ENCODE data around the gene HLF. TPM values are rescaled to one million over a fixed set of nuclear protein-coding genes. Genes with fewer than 3 reads are reported as not detected.

Gene HLF
- total RNA-seq, 4 donors from 2014 or later = 137 to 176 (median 154) TPM

- Histone ChIP-seq H3K27me3 (no peaks in the 10 kb centered on the region), H3K4me3 (no peak overlapping the region), H3K4me1 (no peaks in the 10 kb centered on the region), H3K36me3 (no peaks in the 10 kb centered on the region), H3K9me3 (no peaks in the 10 kb centered on the region), H3K27ac (replicated peaks in 1 of 4) (no peak overlapping the region)
- 79% methylated on average over 3 of the region's 3 CpGs for WGBS
- TF ChIP-seq EP300 (IDR thresholded peaks at IDR 0.05) = no peak
- TF ChIP-seq CTCF (IDR thresholded peaks at IDR 0.05) = no peak
- TF ChIP-seq POLR2AphosphoS5 (IDR thresholded peaks at IDR 0.05) = no peak
- TF ChIP-seq POLR2A (IDR thresholded peaks at IDR 0.05; ENCODE audit: low read depth) = no peak
- intact Hi-C loops (cut with DNase I) = no loop called here
- peak; percentile 50 for DNase-seq (ENCODE audit: extremely low spot score)
These were observed 41.2 kb upstream of the HLF start for GRCh38 chr17:55223524-55223923.

DNA sequence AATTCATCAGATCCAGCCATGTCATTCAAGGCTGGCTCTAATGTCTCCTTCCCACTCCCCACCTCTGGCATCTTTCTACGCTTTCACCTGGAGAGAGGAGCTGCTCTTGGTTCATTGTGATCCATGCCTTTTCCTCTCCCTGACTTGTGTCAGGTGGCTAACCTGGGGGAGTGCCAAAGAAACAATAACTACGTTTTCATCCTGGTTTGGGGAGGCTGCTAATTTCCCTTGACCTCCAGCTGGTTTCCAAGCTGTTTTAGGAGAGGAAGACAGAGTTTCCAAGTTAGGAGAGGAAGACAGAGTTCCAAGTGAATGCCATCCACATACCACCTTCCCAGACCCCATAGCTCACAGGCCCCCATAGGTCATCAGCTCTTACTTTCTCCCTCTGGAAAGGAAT lies 40.0 kb upstream of the HLF start:
- no peak for TF ChIP-seq EP300 (IDR thresholded peaks at IDR 0.05)
- TF ChIP-seq CTCF (IDR thresholded peaks at IDR 0.05) = no peak
- no peak for TF ChIP-seq POLR2AphosphoS5 (IDR thresholded peaks at IDR 0.05)
- no peak for TF ChIP-seq POLR2A (IDR thresholded peaks at IDR 0.05; ENCODE audit: low read depth)
- Histone ChIP-seq H3K4me3 (no peak overlapping the region), H3K36me3 (no peaks in the 10 kb centered on the region), H3K4me1 (no peaks in the 10 kb centered on the region), H3K27ac (replicated peaks in 1 of 4) (no peak overlapping the region), H3K9me3 (no peaks in the 10 kb centered on the region), H3K27me3 (no peaks in the 10 kb centered on the region)
- WGBS = 63% methylated on average over 2 of the region's 2 CpGs
- intact Hi-C loops (cut with DNase I) = no loop called here
- DNase-seq (ENCODE audit: extremely low spot score) = peak; percentile 55

DNA sequence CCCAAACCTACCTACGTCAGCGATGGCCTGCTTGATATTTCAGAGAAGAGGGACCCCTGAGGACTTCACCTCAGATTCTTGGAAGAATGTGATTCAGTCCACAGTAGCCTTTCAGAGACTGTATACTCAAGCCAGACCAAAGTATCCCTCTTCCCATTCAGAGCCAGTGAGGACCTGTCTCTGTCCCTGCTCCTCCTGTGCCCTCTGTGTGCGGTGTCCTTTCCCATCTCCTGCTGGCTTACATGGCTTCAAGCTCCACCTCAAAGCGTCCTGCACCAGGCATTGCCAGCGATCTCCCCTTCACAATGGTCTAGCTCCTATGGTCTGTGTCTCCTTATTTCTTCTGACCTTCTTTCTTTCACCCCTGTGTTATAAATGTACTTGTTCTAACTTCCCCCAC lies 39.5 kb upstream of the HLF start:
- Histone ChIP-seq H3K4me3 (no peak overlapping the region), H3K4me1 (no peaks in the 10 kb centered on the region), H3K9me3 (no peaks in the 10 kb centered on the region), H3K36me3 (no peaks in the 10 kb centered on the region), H3K27me3 (no peaks in the 10 kb centered on the region), H3K27ac (replicated peaks in 1 of 4) (no peak overlapping the region)
- no peak for TF ChIP-seq POLR2A (IDR thresholded peaks at IDR 0.05; ENCODE audit: low read depth)
- TF ChIP-seq POLR2AphosphoS5 (IDR thresholded peaks at IDR 0.05) = no peak
- no peak for TF ChIP-seq EP300 (IDR thresholded peaks at IDR 0.05)
- TF ChIP-seq CTCF (IDR thresholded peaks at IDR 0.05) = no peak
- 94% methylated on average over 5 of the region's 5 CpGs for WGBS
- intact Hi-C loops (cut with DNase I) = no loop called here
- DNase-seq (ENCODE audit: extremely low spot score) = peak; percentile 77

GRCh38 chr17:55228683-55229192 lies 36.0 kb upstream of the HLF start:
- intact Hi-C loops (cut with DNase I) = no loop called here
- WGBS = 90% methylated on average over 6 of the region's 6 CpGs

More at GRCh38 chr17:55228683-55229192, 36.0 kb upstream of the HLF start:
- no peaks in the 10 kb centered on the region for H3K36me3 ChIP-seq
- no peak overlapping the region for H3K4me3 ChIP-seq
- H3K9me3 ChIP-seq = no peaks in the 10 kb centered on the region
- no peaks in the 10 kb centered on the region for H3K27me3 ChIP-seq
- DNase-seq (ENCODE audit: extremely low spot score) = no peak
- H3K4me1 ChIP-seq = no peaks in the 10 kb centered on the region
- TF ChIP-seq CTCF (IDR thresholded peaks at IDR 0.05) = no peak
- no peak for TF ChIP-seq POLR2A (IDR thresholded peaks at IDR 0.05; ENCODE audit: low read depth)
- no peak for TF ChIP-seq POLR2AphosphoS5 (IDR thresholded peaks at IDR 0.05)
- TF ChIP-seq EP300 (IDR thresholded peaks at IDR 0.05) = no peak
- H3K27ac ChIP-seq (replicated peaks in 1 of 4) = no peak overlapping the region
